ENCODE data around the gene POU6F1. TPM values are rescaled to one million over a fixed set of nuclear protein-coding genes. Genes with fewer than 3 reads are reported as not detected.

Gene POU6F1
- total RNA-seq, 1 experiment from 2014 or later: 13.3 TPM

GRCh38 chr12:51174501-51174900 is 43.4 kb downstream of the POU6F1 start:
- Histone ChIP-seq H3K79me2 (ENCODE audit: insufficient read depth, low read length) (peaks cover 10% of the 10 kb centered on the region; the same call in 1 of the 2 replicates), H2AFZ (ENCODE audit: low read length) (no peak overlapping the region), H3K4me2 (ENCODE audit: insufficient read depth, insufficient read length, low read length) (no peak overlapping the region), H4K91ac (ENCODE audit: insufficient read length, low read depth, low read length) (no peak overlapping the region), H2BK120ac (ENCODE audit: low read depth, low read length, poor library complexity, severe bottlenecking) (no peak overlapping the region), H2BK12ac (ENCODE audit: insufficient read length, low read depth, low read length) (no peak overlapping the region), H2AK5ac (ENCODE audit: insufficient read length, low read length) (no peak overlapping the region), H3K4me1 (ENCODE audit: insufficient read depth, low read length) (no peaks in the 10 kb centered on the region), H3K27ac (ENCODE audit: insufficient read length, low read depth, low read length) (no peak overlapping the region), H3K14ac (ENCODE audit: insufficient read depth, low read length) (no peak overlapping the region), H3K18ac (ENCODE audit: insufficient read length, low read depth, low read length) (no peak overlapping the region), H3K9ac (ENCODE audit: extremely low read depth, insufficient read length, low read length) (no peak overlapping the region), H3K79me1 (ENCODE audit: insufficient read depth, low read depth, low read length, poor library complexity, severe bottlenecking) (no peaks in the 10 kb centered on the region), H2BK15ac (ENCODE audit: low read depth, low read length) (no peak overlapping the region), H3K9me3 (ENCODE audit: control insufficient read depth, low read depth, low read length) (no peaks in the 10 kb centered on the region), H3K23ac (ENCODE audit: insufficient read length, low read depth, low read length) (no peak overlapping the region), H2BK5ac (ENCODE audit: insufficient read length, low read length) (no peak overlapping the region), H3K4ac (ENCODE audit: low read depth, low read length) (no peak overlapping the region), H3K27me3 (ENCODE audit: insufficient read depth, low read length) (no peaks in the 10 kb centered on the region), H3T11ph (ENCODE audit: low read length) (no peak overlapping the region), H3K56ac (ENCODE audit: insufficient read length, low read depth, low read length) (no peak overlapping the region), H4K8ac (replicated peaks; ENCODE audit: insufficient read length, low read depth, low read length) (no peak overlapping the region), H3K23me2 (ENCODE audit: insufficient read length, low read depth, low read length, poor library complexity, severe bottlenecking) (peaks cover 10% of the 10 kb centered on the region), H2BK20ac (ENCODE audit: low read depth, low read length, poor library complexity, severe bottlenecking) (no peak overlapping the region), H4K5ac (ENCODE audit: insufficient read length, low read depth, low read length) (no peak overlapping the region), H4K20me1 (ENCODE audit: control insufficient read depth, insufficient read depth, insufficient read length) (no peaks in the 10 kb centered on the region)
- H3K36me3 Mint-ChIP-seq (ENCODE audit: insufficient read depth in 1 of 3, low read depth in 3 of 3): peaks cover 0 to 7% (median 2%) of the 10 kb centered on the region in 3 experiments; a peak in 5 of 7 replicates
- no peak for DNase-seq
- no peak overlapping the region for H3K4me3 Mint-ChIP-seq
- 0 out of 4 replicates have a peak, but pooled peaks cover 0 to 2% of the 10 kb centered on the region in 2 experiments for H3K4me1 Mint-ChIP-seq
- H3K27me3 Mint-ChIP-seq (ENCODE audit: low read depth): peaks cover 3% of the 10 kb centered on the region; the same call in 1 of the 2 replicates
- H3K27ac Mint-ChIP-seq: no peak overlapping the region
- no CpG with 5 or more reads among the region's 1 CpG for WGBS (ENCODE audit: extremely low coverage, insufficient read length, low lambda C conversion rate)
- H3K9me3 Mint-ChIP-seq: no peaks in the 10 kb centered on the region
- TF ChIP-seq, protein P1, sequence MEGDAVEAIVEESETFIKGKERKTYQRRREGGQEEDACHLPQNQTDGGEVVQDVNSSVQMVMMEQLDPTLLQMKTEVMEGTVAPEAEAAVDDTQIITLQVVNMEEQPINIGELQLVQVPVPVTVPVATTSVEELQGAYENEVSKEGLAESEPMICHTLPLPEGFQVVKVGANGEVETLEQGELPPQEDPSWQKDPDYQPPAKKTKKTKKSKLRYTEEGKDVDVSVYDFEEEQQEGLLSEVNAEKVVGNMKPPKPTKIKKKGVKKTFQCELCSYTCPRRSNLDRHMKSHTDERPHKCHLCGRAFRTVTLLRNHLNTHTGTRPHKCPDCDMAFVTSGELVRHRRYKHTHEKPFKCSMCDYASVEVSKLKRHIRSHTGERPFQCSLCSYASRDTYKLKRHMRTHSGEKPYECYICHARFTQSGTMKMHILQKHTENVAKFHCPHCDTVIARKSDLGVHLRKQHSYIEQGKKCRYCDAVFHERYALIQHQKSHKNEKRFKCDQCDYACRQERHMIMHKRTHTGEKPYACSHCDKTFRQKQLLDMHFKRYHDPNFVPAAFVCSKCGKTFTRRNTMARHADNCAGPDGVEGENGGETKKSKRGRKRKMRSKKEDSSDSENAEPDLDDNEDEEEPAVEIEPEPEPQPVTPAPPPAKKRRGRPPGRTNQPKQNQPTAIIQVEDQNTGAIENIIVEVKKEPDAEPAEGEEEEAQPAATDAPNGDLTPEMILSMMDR (conservative IDR thresholded peaks at IDR 0.05): no peak

All from H9 (cell line).